SU-DHL-6 (cell line): ENCODE data around the gene KLF16.

Experiments
- H2AFZ ChIP-seq: fragments of 200-600 bp; sonication (generic); 2 replicates; pipeline ENCODE4 v1.6.1; 2014; ENCODE audit warnings: low read depth, mild to moderate bottlenecking, moderate library complexity, mixed read lengths, antibody characterized with exemption, low read length; ENCODE audit not compliant: severe bottlenecking
- H3F3A ChIP-seq: fragments of 200-600 bp; shearing (Covaris generic); 2 replicates; pipeline ENCODE4 v1.6.0; 2016; ENCODE audit warnings: antibody characterized with exemption, mild to moderate bottlenecking; ENCODE audit not compliant: insufficient read depth
- H3K27ac ChIP-seq: fragments of 200-600 bp; sonication (generic); 2 replicates; pipeline ENCODE4 v1.5.1; 2016; ENCODE audit warnings: low read depth, mild to moderate bottlenecking, low read length, moderate library complexity, mixed read lengths
- H3K27me3 ChIP-seq: fragments of 200-600 bp; sonication (generic), shearing (Covaris generic); 2 replicates; pipeline ENCODE4 v1.6.0; 2014; ENCODE audit warnings: mild to moderate bottlenecking, low read length
- H3K36me3 ChIP-seq: fragments of 200-600 bp; sonication (generic); 2 replicates; pipeline ENCODE4 v1.6.1; 2014; ENCODE audit warnings: mild to moderate bottlenecking, low read length, mixed read lengths
- H3K4me2 ChIP-seq: fragments of 300-600, 200-600 bp; shearing (Covaris generic), sonication (generic); 2 replicates; pipeline ENCODE4 v1.6.0; 2014; ENCODE audit warnings: low read length, low read depth, mild to moderate bottlenecking; ENCODE audit not compliant: poor library complexity, severe bottlenecking
- H3K4me3 ChIP-seq: fragments of 200-600 bp; sonication (generic); 2 replicates; pipeline ENCODE4 v1.5.1; 2014; ENCODE audit warnings: antibody characterized with exemption, low read length, mild to moderate bottlenecking, mixed read lengths; ENCODE audit not compliant: insufficient read depth, poor library complexity, severe bottlenecking
- H3K79me2 ChIP-seq: fragments of 200-600 bp; sonication (generic); 2 replicates; pipeline ENCODE4 v1.6.1; 2014; ENCODE audit warnings: mild to moderate bottlenecking, low read length, moderate library complexity; ENCODE audit not compliant: insufficient read depth
- H3K9ac ChIP-seq: fragments of 200-600 bp; sonication (generic); 2 replicates; pipeline ENCODE4 v1.7.0; 2014; ENCODE audit warnings: mild to moderate bottlenecking, low read length
- H3K9me2 ChIP-seq: fragments of 200-600 bp; sonication (generic); replicated peaks from 2 replicates; pipeline ENCODE4 v1.6.1; 2014; ENCODE audit warnings: low read length; ENCODE audit not compliant: insufficient read depth
- H3K9me3 ChIP-seq: fragments of 200-600 bp; sonication (generic); 2 replicates; pipeline ENCODE4 v1.6.1; 2014; ENCODE audit warnings: low read length, mixed read lengths; ENCODE audit not compliant: insufficient read depth
- H4K20me1 ChIP-seq: fragments of 200-600 bp; sonication (generic); 2 replicates; pipeline ENCODE4 v1.6.1; 2014; ENCODE audit warnings: low read depth, mild to moderate bottlenecking, antibody characterized with exemption, low read length, moderate library complexity, mixed read lengths
- CTCF ChIP-seq: fragments of 200-600 bp; sonication (generic); IDR thresholded peaks from one replicate; pipeline ENCODE4 v1.5.1; 2017; ENCODE audit warnings: antibody characterized with exemption, mild to moderate bottlenecking, low read length, moderate library complexity; ENCODE audit not compliant: insufficient read depth, poor library complexity, severe bottlenecking
- EZH2phosphoT487 ChIP-seq: fragments of 200-600 bp; sonication (generic), shearing (Covaris generic); conservative IDR thresholded peaks from 2 replicates; pipeline ENCODE4 v1.6.1; 2018; ENCODE audit warnings: mild to moderate bottlenecking, antibody characterized with exemption, low read length, moderate library complexity, mixed read lengths

Gene KLF16

GRCh38 chr19:1845642-1846041 is 17.7 kb downstream of the KLF16 start:
- H3K4me2 ChIP-seq = no peak overlapping the region

DNA sequence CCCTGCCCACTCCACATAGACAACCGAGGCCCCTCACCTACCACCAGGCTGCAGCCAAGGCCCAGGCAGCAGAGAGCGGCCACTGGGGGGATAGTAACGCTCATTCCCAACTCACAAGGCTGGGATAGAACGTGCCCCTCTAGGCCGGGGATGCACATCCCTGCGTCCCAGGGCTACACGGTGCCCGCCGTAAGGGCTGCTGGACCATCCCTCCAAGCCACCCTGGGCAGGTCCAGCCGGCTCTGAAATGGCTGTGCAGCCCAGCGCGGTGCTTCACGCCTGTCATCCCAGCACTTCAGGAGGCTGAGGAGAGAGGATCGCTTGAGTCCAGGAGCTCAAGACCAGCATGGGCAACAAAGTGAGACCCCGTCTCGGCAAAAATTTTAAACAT is 18.3 kb downstream of the KLF16 start:
- H4K20me1 ChIP-seq = peaks cover 7% of the 10 kb centered on the region; the same call in 1 of the 2 replicates
- H3K4me3 ChIP-seq = no peak overlapping the region
- no peaks in the 10 kb centered on the region for H3K9me3 ChIP-seq
- no peak overlapping the region for H3K4me2 ChIP-seq
- no peaks in the 10 kb centered on the region for H3K9me2 ChIP-seq
- peaks cover 80% of the 10 kb centered on the region for H3K79me2 ChIP-seq
- H3K27ac ChIP-seq = no peak overlapping the region
- no peak overlapping the region for H2AFZ ChIP-seq
- no peaks in the 10 kb centered on the region for H3K36me3 ChIP-seq
- peaks cover 13% of the 10 kb centered on the region for H3F3A ChIP-seq
- no peak overlapping the region for H3K9ac ChIP-seq
- TF ChIP-seq EZH2phosphoT487 (no peak), CTCF (no peak)
- H3K27me3 ChIP-seq = no peaks in the 10 kb centered on the region

More at GRCh38 chr19:1845642-1846041, 17.7 kb downstream of the KLF16 start:
- no peak overlapping the region for H2AFZ ChIP-seq
- TF ChIP-seq CTCF = no peak
- TF ChIP-seq EZH2phosphoT487 = no peak
- peaks cover 75% of the 10 kb centered on the region for H3K79me2 ChIP-seq
- no peaks in the 10 kb centered on the region for H3K9me2 ChIP-seq
- H3K4me3 ChIP-seq = no peak overlapping the region
- no peaks in the 10 kb centered on the region for H3K9me3 ChIP-seq
- H4K20me1 ChIP-seq = peaks cover 7% of the 10 kb centered on the region; the same call in 1 of the 2 replicates
- H3K27ac ChIP-seq = no peak overlapping the region
- H3K36me3 ChIP-seq = no peaks in the 10 kb centered on the region
- no peaks in the 10 kb centered on the region for H3K27me3 ChIP-seq
- H3F3A ChIP-seq = peaks cover 13% of the 10 kb centered on the region
- no peak overlapping the region for H3K9ac ChIP-seq

DNA sequence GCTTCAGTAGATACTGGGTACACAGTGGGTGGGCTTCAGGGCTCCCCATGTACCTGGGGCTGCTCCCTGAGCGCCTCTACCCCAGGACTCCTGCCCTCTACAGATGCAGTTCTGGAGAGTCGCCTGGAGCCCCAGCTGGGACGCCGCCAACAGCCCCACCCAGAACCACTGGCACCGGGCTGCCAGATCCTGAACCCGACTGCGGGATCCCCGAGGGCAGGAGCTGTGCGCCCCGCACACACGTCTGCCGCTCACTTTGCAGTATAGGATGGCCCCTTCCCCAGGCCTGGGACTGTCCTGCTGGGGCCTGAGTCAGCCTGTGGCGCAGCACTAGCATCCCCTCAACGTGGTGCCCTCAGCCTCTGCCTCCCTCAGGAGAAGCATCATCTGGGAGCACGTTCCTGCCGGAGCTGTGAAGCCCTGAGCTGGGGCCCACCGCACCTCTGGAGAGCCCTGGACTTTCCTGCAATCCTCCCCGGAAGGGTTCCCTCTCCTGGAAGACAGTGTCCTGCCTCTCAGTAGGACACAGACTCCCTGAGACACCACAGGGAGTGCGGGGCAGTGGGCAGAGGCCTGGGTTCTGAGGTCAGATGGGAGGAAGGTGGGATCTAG is 18.8 kb downstream of the KLF16 start:
- H3K36me3 ChIP-seq = no peaks in the 10 kb centered on the region
- no peaks in the 10 kb centered on the region for H3K9me3 ChIP-seq
- H3K4me3 ChIP-seq = no peak overlapping the region
- H3K27ac ChIP-seq = no peak overlapping the region
- peaks cover 7% of the 10 kb centered on the region; the same call in 1 of the 2 replicates for H4K20me1 ChIP-seq
- H3K4me2 ChIP-seq = no peak overlapping the region
- no peak overlapping the region for H3K9ac ChIP-seq
- H3K79me2 ChIP-seq = peaks cover 86% of the 10 kb centered on the region
- H3F3A ChIP-seq = peaks cover 8% of the 10 kb centered on the region
- no peaks in the 10 kb centered on the region for H3K27me3 ChIP-seq
- TF ChIP-seq CTCF (no peak), EZH2phosphoT487 (no peak)
- no peaks in the 10 kb centered on the region for H3K9me2 ChIP-seq
- H2AFZ ChIP-seq = no peak overlapping the region
